SK-N-SH (cell line): ENCODE results near the gene CARD14. TPM values are rescaled to one million over a fixed set of nuclear protein-coding genes. Genes with fewer than 3 reads are reported as not detected.
A peak's percentile ranks its signal among the peaks of the same experiment; 100 is the strongest.

ENCODE experiments used
- CTCF ChIA-PET: fragments of 300-600, 350-600 bp; formaldehyde crosslinking; extraction: SDS; loops from one replicate; lab custom pipeline; 2021; lab: Yijun Ruan, JAX
- POLR2A ChIA-PET: fragments of 350-600 bp; sonication (Branson Sonifier 250); formaldehyde crosslinking; extraction: SDS; loops from one replicate; lab custom pipeline; 2020; ENCODE audit warnings: antibody characterized with exemption, inconsistent platforms; lab: Yijun Ruan, JAX
- DNase-seq: peaks from one replicate; pipeline ENCODE4 v3.0.0; 2012
- H2AFZ ChIP-seq: fragments of 200-600 bp; sonication (generic); 2 replicates; pipeline ENCODE4 v1.8.1; 2016; ENCODE audit warnings: antibody characterized with exemption, mild to moderate bottlenecking, low read depth
- H3F3A ChIP-seq: fragments of 200-600 bp; sonication (generic); replicated peaks from 2 replicates; pipeline ENCODE3; 2016; ENCODE audit warnings: antibody characterized with exemption, mild to moderate bottlenecking; ENCODE audit not compliant: insufficient read depth
- H3K27ac ChIP-seq, 2 experiments: fragments of 200-500 bp in 1 of 2; fragments of 200-600 bp in 1 of 2; sonication (Bioruptor generic) in 1 of 2; sonication (generic), shearing (Covaris generic) in 1 of 2; 2 replicates each; pipeline versions ENCODE4 v1.5.1 to v1.6.1; 2014 to 2016; ENCODE audit warnings: low read depth in 2 of 2, inconsistent platforms in 1 of 2, low read length in 1 of 2, mild to moderate bottlenecking in 1 of 2, mixed read lengths in 1 of 2
- H3K27me3 ChIP-seq: fragments of 200-600 bp; sonication (generic), shearing (Covaris generic); 2 replicates; pipeline ENCODE4 v1.6.1; 2016; ENCODE audit warnings: mixed run types; ENCODE audit not compliant: insufficient read depth
- H3K36me3 ChIP-seq, 2 experiments: fragments of 200-500 bp in 1 of 2; fragments of 200-600 bp in 1 of 2; sonication (Bioruptor generic) in 1 of 2; sonication (generic) in 1 of 2; replicated peaks in 1 of 2; 2 replicates each; pipeline versions ENCODE3 to v1.5.1; 2014 to 2016; ENCODE audit warnings: low read length in 1 of 2, mild to moderate bottlenecking in 1 of 2; ENCODE audit not compliant: insufficient read depth in 2 of 2, control insufficient read depth in 1 of 2
- H3K4me1 ChIP-seq, 2 experiments: fragments of 200-500 bp in 1 of 2; fragments of 200-600 bp in 1 of 2; sonication (Bioruptor generic) in 1 of 2; sonication (generic), shearing (Covaris generic) in 1 of 2; 2 replicates each; pipeline versions ENCODE4 v1.5.1 to v1.6.1; 2014 to 2016; ENCODE audit warnings: low read depth in 1 of 2, low read length in 1 of 2, mixed run types in 1 of 2; ENCODE audit not compliant: insufficient read depth in 2 of 2, control insufficient read depth in 1 of 2
- H3K4me2 ChIP-seq: fragments of 200-600 bp; sonication (generic), shearing (Covaris generic); 2 replicates; pipeline ENCODE4 v1.6.1; 2017; ENCODE audit warnings: mixed run types
- H3K4me3 ChIP-seq, 2 experiments: fragments of 200-500 bp in 1 of 2; fragments of 200-600 bp in 1 of 2; sonication (Bioruptor generic) in 1 of 2; sonication (generic), shearing (Covaris generic) in 1 of 2; 2 replicates each; pipeline versions ENCODE4 v1.5.1 to v1.8.1; 2014 to 2016; ENCODE audit warnings: low read depth in 2 of 2, inconsistent platforms in 1 of 2, low read length in 1 of 2, mild to moderate bottlenecking in 1 of 2, mixed read lengths in 1 of 2, moderate library complexity in 1 of 2
- H3K79me2 ChIP-seq: fragments of 200-600 bp; sonication (generic); 2 replicates; pipeline ENCODE4 v1.8.1; 2017; ENCODE audit warnings: mild to moderate bottlenecking; ENCODE audit not compliant: insufficient read depth
- H3K9ac ChIP-seq: fragments of 200-600 bp; sonication (generic); 2 replicates; pipeline ENCODE4 v1.6.1; 2017; ENCODE audit warnings: mixed run types
- H3K9me2 ChIP-seq: fragments of 200-600 bp; sonication (generic); 2 replicates; pipeline ENCODE4 v1.6.1; 2017; ENCODE audit warnings: mixed run types
- H3K9me3 ChIP-seq: fragments of 200-600 bp; sonication (generic); 2 replicates; pipeline ENCODE4 v1.6.1; 2017; ENCODE audit warnings: mixed run types, mild to moderate bottlenecking, moderate library complexity
- H4K20me1 ChIP-seq: fragments of 200-600 bp; sonication (generic); 2 replicates; pipeline ENCODE4 v1.6.1; 2017; ENCODE audit warnings: mild to moderate bottlenecking, mixed run types; ENCODE audit not compliant: insufficient read depth
- CTCF ChIP-seq: fragments of 200-600 bp; sonication (generic); IDR thresholded peaks from 2 replicates; pipeline ENCODE4 v1.6.1; 2017; ENCODE audit warnings: antibody characterized with exemption, mild to moderate bottlenecking, moderate library complexity
- ELF1 ChIP-seq: IDR thresholded peaks from 2 replicates; pipeline ENCODE4 v1.4.0; 2012
- EZH2phosphoT487 ChIP-seq: fragments of 200-600 bp; sonication (generic); IDR thresholded peaks from 2 replicates; pipeline ENCODE4 v1.6.1; 2017; ENCODE audit warnings: low read depth, mixed run types, mild to moderate bottlenecking, antibody characterized with exemption, moderate library complexity, borderline replicate concordance
- FOSL2 ChIP-seq: IDR thresholded peaks from 2 replicates; pipeline ENCODE4 v1.4.0; 2012; ENCODE audit warnings: low read depth, mild to moderate bottlenecking, moderate library complexity, borderline replicate concordance
- FOXJ3 ChIP-seq: sonication (generic); formaldehyde crosslinking; IDR thresholded peaks from 2 replicates; pipeline ENCODE4 v1.5.1; 2020; ENCODE audit warnings: mild to moderate bottlenecking, missing genetic modification reagents
- GATA2 ChIP-seq: sonication (generic); formaldehyde crosslinking; IDR thresholded peaks from 2 replicates; pipeline ENCODE4 v1.5.0; 2020; ENCODE audit warnings: mild to moderate bottlenecking, missing genetic modification reagents
- IRF3 ChIP-seq: fragments of 150-350 bp; IDR thresholded peaks from 2 replicates; pipeline ENCODE4 v1.6.1; 2016; ENCODE audit warnings: mild to moderate bottlenecking, low read depth, low read length
- MEF2A ChIP-seq: IDR thresholded peaks from 2 replicates; pipeline ENCODE4 v1.4.0; 2012; ENCODE audit warnings: low read depth, borderline replicate concordance
- NFIC ChIP-seq: IDR thresholded peaks from 2 replicates; pipeline ENCODE4 v1.4.0; 2012; ENCODE audit warnings: borderline replicate concordance
- POLR2AphosphoS5 ChIP-seq: IDR thresholded peaks from 2 replicates; pipeline ENCODE4 v1.6.1; 2012; ENCODE audit warnings: low read depth, low read length
- RAD21 ChIP-seq: IDR thresholded peaks from 2 replicates; pipeline ENCODE4 v1.6.1; 2012; ENCODE audit warnings: mild to moderate bottlenecking, low read length
- RCOR1 ChIP-seq: fragments of 150-350 bp; IDR thresholded peaks from 2 replicates; pipeline ENCODE4 v1.6.1; 2017; ENCODE audit warnings: antibody characterized with exemption, low read length
- RFX5 ChIP-seq: IDR thresholded peaks from 2 replicates; pipeline ENCODE4 v1.6.1; 2012; ENCODE audit warnings: mild to moderate bottlenecking, improper control_type of control experiment, low read length
- RXRA ChIP-seq: IDR thresholded peaks from 2 replicates; pipeline ENCODE4 v1.4.0; 2012; ENCODE audit warnings: low read depth, mild to moderate bottlenecking, borderline replicate concordance
- ZBTB33 ChIP-seq: IDR thresholded peaks from 2 replicates; pipeline ENCODE4 v1.4.0; 2012; ENCODE audit warnings: low read depth, borderline replicate concordance
- WGBS: methylation state at CpG from one replicate; pipeline ENCODE4 v1.1.6; 2017; ENCODE audit warnings: low lambda C conversion rate; 5-methylcytosine and 5-hydroxymethylcytosine counted together
- polyA plus RNA-seq, 3 experiments: library from polyadenylated mRNA; depleted of rRNA; stranded (reverse); fragments of >200 nt; gene quantifications; 2 replicates each; pipeline ENCODE4 v1.2.3, GENCODE V29; 2012

CARD14 gene
- polyA plus RNA-seq, 1 of the 3 experiments (the other 2 are of a cell fraction): 0.05 TPM

- Histone ChIP-seq H3K27me3 (no peaks in the 10 kb centered on the region), H3F3A (no peaks in the 10 kb centered on the region), H3K4me3 (no peak overlapping the region), H3K4me2 (no peak overlapping the region), H3K9me3 (no peaks in the 10 kb centered on the region), H3K27ac (no peak overlapping the region), H3K9ac (no peak overlapping the region), H4K20me1 (no peaks in the 10 kb centered on the region), H3K9me2 (no peaks in the 10 kb centered on the region), H3K36me3 (peaks cover 15 to 21% of the 10 kb centered on the region in 2 experiments), H3K79me2 (no peaks in the 10 kb centered on the region), H3K4me1 (no peaks in the 10 kb centered on the region), H2AFZ (no peak overlapping the region)
- TF ChIP-seq ELF1: no peak
- no peak for TF ChIP-seq IRF3
- TF ChIP-seq ZBTB33: no peak
- TF ChIP-seq EZH2phosphoT487: no peak
- no peak for TF ChIP-seq NFIC
- TF ChIP-seq FOXJ3 (CRISPR knock-in tag): no peak
- no peak for TF ChIP-seq RAD21
- no peak for TF ChIP-seq POLR2AphosphoS5
- no peak for TF ChIP-seq RFX5
- no peak for TF ChIP-seq RCOR1
- TF ChIP-seq FOSL2: no peak
- TF ChIP-seq CTCF: no peak
- no peak for TF ChIP-seq GATA2
- TF ChIP-seq RXRA: no peak
- TF ChIP-seq MEF2A: no peak
- POLR2A ChIA-PET: no interaction called here
- 94% methylated on average over 25 of the region's 27 CpGs for WGBS
- DNase-seq: peak; percentile 26
- CTCF ChIA-PET: interaction anchor here (0.8 kb wide), 1 partner anchor 164 kb away, joined by 3 read pairs; no protein-coding TSS in a partner anchor
Observed at GRCh38 chr17:80245566-80246265, 75.9 kb downstream of the CARD14 start.
